NT2/D1 (cell line): ENCODE data around the gene EZH2.

Source experiments
- DNase-seq: peaks from one replicate; pipeline ENCODE4 v3.0.0-alpha.2; 2011; ENCODE audit warnings: low read depth, low spot score
- H3K27me3 ChIP-seq: 2 replicates; pipeline ENCODE4 v1.6.0; 2011; ENCODE audit warnings: mild to moderate bottlenecking; ENCODE audit not compliant: insufficient read length, insufficient read depth
- H3K36me3 ChIP-seq: 2 replicates; pipeline ENCODE4 v1.6.1; 2011; ENCODE audit warnings: mild to moderate bottlenecking, low read length, mixed read lengths; ENCODE audit not compliant: insufficient read depth, insufficient read length
- H3K4me1 ChIP-seq: 2 replicates; pipeline ENCODE4 v1.5.1; 2011; ENCODE audit not compliant: insufficient read depth, insufficient read length
- H3K4me3 ChIP-seq: 2 replicates; pipeline ENCODE4 v1.5.1; 2011; ENCODE audit warnings: low read depth; ENCODE audit not compliant: insufficient read length
- H3K9ac ChIP-seq: 2 replicates; pipeline ENCODE4 v1.6.0; 2011; ENCODE audit warnings: low read depth; ENCODE audit not compliant: insufficient read length
- H3K9me3 ChIP-seq: 2 replicates; pipeline ENCODE4 v1.5.1; 2011; ENCODE audit warnings: mild to moderate bottlenecking, low read length; ENCODE audit not compliant: insufficient read depth
- SUZ12 ChIP-seq: IDR thresholded peaks from 2 replicates; pipeline ENCODE4 v1.6.1; 2011; ENCODE audit not compliant: insufficient read length, insufficient read depth; ENCODE audit errors: extremely low read depth
- YY1 ChIP-seq: IDR thresholded peaks from 2 replicates; pipeline ENCODE4 v1.6.1; 2011; ENCODE audit not compliant: insufficient read length, insufficient read depth
- ZNF274 ChIP-seq: IDR thresholded peaks from 2 replicates; pipeline ENCODE4 v1.6.1; 2011; ENCODE audit warnings: mild to moderate bottlenecking, low read depth, low read length

EZH2 gene

GRCh38 chr7:148783801-148784527 lies 100.1 kb downstream of the EZH2 start:
- no peak overlapping the region for H3K4me3 ChIP-seq
- H3K4me1 ChIP-seq, result no peaks in the 10 kb centered on the region
- H3K9ac ChIP-seq, result no peak overlapping the region
- no peaks in the 10 kb centered on the region for H3K27me3 ChIP-seq
- peaks cover 75% of the 10 kb centered on the region for H3K36me3 ChIP-seq
- no peaks in the 10 kb centered on the region for H3K9me3 ChIP-seq
- no peak for DNase-seq
- TF ChIP-seq SUZ12 (no peak), ZNF274 (no peak)

GRCh38 chr7:148782757-148783456 lies 101.2 kb downstream of the EZH2 start:
- no peaks in the 10 kb centered on the region for H3K27me3 ChIP-seq
- DNase-seq, result no peak
- no peak for TF ChIP-seq ZNF274
- TF ChIP-seq YY1, result no peak
- no peak for TF ChIP-seq SUZ12
- H3K9me3 ChIP-seq, result no peaks in the 10 kb centered on the region
- H3K4me1 ChIP-seq, result no peaks in the 10 kb centered on the region
- H3K4me3 ChIP-seq, result no peak overlapping the region
- H3K36me3 ChIP-seq, result peaks cover 74% of the 10 kb centered on the region
- no peak overlapping the region for H3K9ac ChIP-seq

- Histone ChIP-seq H3K4me3 (no peak overlapping the region), H3K27me3 (no peaks in the 10 kb centered on the region), H3K4me1 (no peaks in the 10 kb centered on the region), H3K9me3 (no peaks in the 10 kb centered on the region), H3K9ac (no peak overlapping the region), H3K36me3 (peaks cover 62% of the 10 kb centered on the region)
- no peak for DNase-seq
- TF ChIP-seq SUZ12 (no peak), YY1 (no peak), ZNF274 (no peak)
Observed at GRCh38 chr7:148774471-148774870, 109.6 kb downstream of the EZH2 start.

- Histone ChIP-seq H3K4me1 (no peaks in the 10 kb centered on the region), H3K36me3 (peaks cover 58% of the 10 kb centered on the region)
- DNase-seq, result no peak
Observed at GRCh38 chr7:148773334-148773733, 110.8 kb downstream of the EZH2 start.

GRCh38 chr7:148772297-148773089 lies 111.6 kb downstream of the EZH2 start:
- no peak for DNase-seq
- Histone ChIP-seq H3K36me3 (peaks cover 60% of the 10 kb centered on the region), H3K4me1 (no peaks in the 10 kb centered on the region), H3K9me3 (no peaks in the 10 kb centered on the region), H3K27me3 (no peaks in the 10 kb centered on the region), H3K9ac (no peak overlapping the region), H3K4me3 (no peak overlapping the region)
- TF ChIP-seq YY1 (no peak), SUZ12 (no peak), ZNF274 (no peak)

More at GRCh38 chr7:148773334-148773733, 110.8 kb downstream of the EZH2 start:
- no peak overlapping the region for H3K4me3 ChIP-seq
- H3K27me3 ChIP-seq, result no peaks in the 10 kb centered on the region
- no peak overlapping the region for H3K9ac ChIP-seq
- TF ChIP-seq SUZ12, result no peak
- TF ChIP-seq ZNF274, result no peak
- TF ChIP-seq YY1, result no peak
- no peaks in the 10 kb centered on the region for H3K9me3 ChIP-seq

GRCh38 chr7:148770004-148770403 lies 114.1 kb downstream of the EZH2 start:
- no peak overlapping the region for H3K9ac ChIP-seq
- TF ChIP-seq YY1 (no peak), ZNF274 (no peak), SUZ12 (no peak)
- no peak for DNase-seq

GRCh38 chr7:148763622-148764021 lies 120.5 kb downstream of the EZH2 start:
- H3K9me3 ChIP-seq, result no peaks in the 10 kb centered on the region
- no peak for DNase-seq
- H3K36me3 ChIP-seq, result peaks cover 62% of the 10 kb centered on the region
- H3K9ac ChIP-seq, result no peak overlapping the region
- no peaks in the 10 kb centered on the region for H3K4me1 ChIP-seq
- H3K27me3 ChIP-seq, result no peaks in the 10 kb centered on the region
- no peak for TF ChIP-seq ZNF274
- no peak overlapping the region for H3K4me3 ChIP-seq

More at GRCh38 chr7:148770004-148770403, 114.1 kb downstream of the EZH2 start:
- H3K36me3 ChIP-seq, result peaks cover 70% of the 10 kb centered on the region
- no peaks in the 10 kb centered on the region for H3K4me1 ChIP-seq
- H3K9me3 ChIP-seq, result no peaks in the 10 kb centered on the region
- no peak overlapping the region for H3K4me3 ChIP-seq
- H3K27me3 ChIP-seq, result no peaks in the 10 kb centered on the region
